Bronchial epithelial cell (primary cell): ENCODE measurements around the gene SLC4A8. TPM values are rescaled to one million over a fixed set of nuclear protein-coding genes. Genes with fewer than 3 reads are reported as not detected.

Experiments used
- DNase-seq: peaks from one replicate; pipeline ENCODE4 v3.0.0-alpha.2; 2010; ENCODE audit warnings: low read depth
- FAIRE-seq: peaks from 2 replicates; lab custom pipeline; 2011; peaks lifted over from hg19 to GRCh38; lab: Jason Lieb, UNC
- H3K27me3 ChIP-seq: 2 replicates; pipeline ENCODE4 v1.5.1; 2011; ENCODE audit warnings: low read length; ENCODE audit not compliant: control insufficient read depth, insufficient read depth
- H3K36me3 ChIP-seq: 2 replicates; pipeline ENCODE4 v1.5.1; 2011; ENCODE audit warnings: low read length; ENCODE audit not compliant: control insufficient read depth, insufficient read depth
- H3K4me3 ChIP-seq: 2 replicates; pipeline ENCODE4 v1.5.1; 2011; ENCODE audit warnings: mild to moderate bottlenecking, low read depth, low read length, control low read depth
- total RNA-seq: library from RNA; depleted of rRNA; stranded (reverse); fragments of >200 nt; gene quantifications from 2 replicates; pipeline ENCODE4 v1.2.1, GENCODE V29; 2014
- TF ChIP-seq, protein P1 (sequence below): IDR thresholded peaks from 2 replicates; pipeline ENCODE4 v1.5.1; 2011; ENCODE audit warnings: mild to moderate bottlenecking, moderate library complexity, low read length, control low read depth, inconsistent platforms; ENCODE audit not compliant: insufficient read depth, severe bottlenecking

The SLC4A8 gene
- total RNA-seq, 1 donor from 2014 or later = 0.26 TPM

DNA sequence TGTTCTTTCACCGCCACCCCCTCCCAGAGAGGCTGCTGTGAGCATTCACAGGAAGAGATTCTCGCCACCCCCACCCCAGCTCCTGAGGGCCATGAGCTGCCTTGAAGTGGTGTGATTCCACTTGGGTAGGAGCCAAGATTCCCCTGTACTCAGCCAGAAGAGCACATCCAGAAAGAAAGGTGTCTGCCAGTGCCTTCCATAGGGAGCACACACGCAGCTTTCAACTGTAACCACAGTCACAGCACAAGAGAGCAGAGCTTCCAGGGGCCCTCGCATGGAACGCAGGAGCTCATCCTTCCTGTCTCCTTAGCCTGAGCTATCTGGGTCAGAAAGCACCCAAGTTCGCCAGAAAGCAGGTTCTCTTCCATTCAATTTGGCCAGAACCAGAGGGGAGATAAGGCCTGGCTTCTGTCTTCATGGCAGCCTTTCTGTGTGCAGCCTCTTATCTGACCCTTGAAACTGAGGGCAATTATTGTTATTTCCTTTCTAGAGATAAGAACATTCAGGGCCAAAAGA, 99.8 kb downstream of the SLC4A8 start:
- no peak for FAIRE-seq

GRCh38 chr12:51525518-51525917, 100.9 kb downstream of the SLC4A8 start:
- TF ChIP-seq, protein P1, sequence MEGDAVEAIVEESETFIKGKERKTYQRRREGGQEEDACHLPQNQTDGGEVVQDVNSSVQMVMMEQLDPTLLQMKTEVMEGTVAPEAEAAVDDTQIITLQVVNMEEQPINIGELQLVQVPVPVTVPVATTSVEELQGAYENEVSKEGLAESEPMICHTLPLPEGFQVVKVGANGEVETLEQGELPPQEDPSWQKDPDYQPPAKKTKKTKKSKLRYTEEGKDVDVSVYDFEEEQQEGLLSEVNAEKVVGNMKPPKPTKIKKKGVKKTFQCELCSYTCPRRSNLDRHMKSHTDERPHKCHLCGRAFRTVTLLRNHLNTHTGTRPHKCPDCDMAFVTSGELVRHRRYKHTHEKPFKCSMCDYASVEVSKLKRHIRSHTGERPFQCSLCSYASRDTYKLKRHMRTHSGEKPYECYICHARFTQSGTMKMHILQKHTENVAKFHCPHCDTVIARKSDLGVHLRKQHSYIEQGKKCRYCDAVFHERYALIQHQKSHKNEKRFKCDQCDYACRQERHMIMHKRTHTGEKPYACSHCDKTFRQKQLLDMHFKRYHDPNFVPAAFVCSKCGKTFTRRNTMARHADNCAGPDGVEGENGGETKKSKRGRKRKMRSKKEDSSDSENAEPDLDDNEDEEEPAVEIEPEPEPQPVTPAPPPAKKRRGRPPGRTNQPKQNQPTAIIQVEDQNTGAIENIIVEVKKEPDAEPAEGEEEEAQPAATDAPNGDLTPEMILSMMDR = no peak
- no peak for DNase-seq
- FAIRE-seq = no peak
- Histone ChIP-seq H3K27me3 (peaks cover 4% of the 10 kb centered on the region), H3K36me3 (no peaks in the 10 kb centered on the region), H3K4me3 (no peak overlapping the region)

More for the DNA sequence above, 99.8 kb downstream of the SLC4A8 start:
- Histone ChIP-seq H3K27me3 (peaks cover 4% of the 10 kb centered on the region), H3K4me3 (no peak overlapping the region), H3K36me3 (no peaks in the 10 kb centered on the region)
- DNase-seq = no peak
- TF ChIP-seq, protein P1 = no peak

DNA sequence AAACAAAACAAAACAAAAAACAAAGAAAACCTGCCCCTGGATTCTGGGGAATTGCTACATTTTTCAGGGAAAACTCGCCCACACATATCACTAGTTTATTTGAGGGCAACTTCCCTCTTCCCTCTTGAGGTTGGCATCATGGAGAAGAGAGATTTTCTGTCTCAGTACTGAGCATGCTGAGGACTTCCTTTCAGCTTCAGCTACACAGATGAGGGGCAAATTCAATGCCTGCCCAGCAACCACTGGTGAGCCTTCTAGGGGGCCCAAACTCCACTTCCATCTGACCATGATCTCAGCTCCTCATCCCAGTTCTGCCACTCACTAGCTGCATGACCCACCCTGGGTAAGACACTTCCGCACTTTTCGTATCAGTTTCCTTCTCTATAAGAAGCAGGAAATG, 103.3 kb downstream of the SLC4A8 start:
- FAIRE-seq (peak; percentile 13), DNase-seq (no peak)
- no peak overlapping the region for H3K4me3 ChIP-seq
- TF ChIP-seq, protein P1 = no peak
- H3K27me3 ChIP-seq = peaks cover 4% of the 10 kb centered on the region
- no peaks in the 10 kb centered on the region for H3K36me3 ChIP-seq

GRCh38 chr12:51528852-51529650, 104.4 kb downstream of the SLC4A8 start:
- Histone ChIP-seq H3K27me3 (peaks cover 4% of the 10 kb centered on the region), H3K4me3 (no peak overlapping the region), H3K36me3 (no peaks in the 10 kb centered on the region)
- FAIRE-seq (no peak), DNase-seq (no peak)
- TF ChIP-seq, protein P1 = no peak

GRCh38 chr12:51529651-51529970, 105.0 kb downstream of the SLC4A8 start:
- Histone ChIP-seq H3K4me3 (no peak overlapping the region), H3K36me3 (no peaks in the 10 kb centered on the region), H3K27me3 (peaks cover 4% of the 10 kb centered on the region)
- TF ChIP-seq, protein P1 = no peak
- FAIRE-seq (no peak), DNase-seq (no peak)

DNA sequence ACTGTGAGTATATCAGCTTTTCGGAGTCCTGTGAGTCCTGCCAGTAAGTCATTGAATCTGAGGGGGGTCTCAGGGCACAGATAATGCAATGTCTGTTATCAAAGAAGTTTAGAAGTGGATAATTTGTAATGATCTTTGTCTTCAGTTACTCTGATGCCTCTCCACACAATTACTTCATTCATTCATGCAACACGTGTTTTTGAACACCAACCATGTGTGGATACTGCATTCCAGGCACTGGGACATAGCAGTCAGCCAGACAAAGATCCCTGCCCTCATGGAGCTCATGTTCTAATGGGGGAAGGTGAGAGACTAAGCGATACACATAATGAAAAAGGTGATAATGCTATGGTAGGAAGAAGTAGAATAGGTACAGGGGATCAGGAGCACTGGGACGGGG, 105.6 kb downstream of the SLC4A8 start:
- H3K4me3 ChIP-seq = no peak overlapping the region
- peaks cover 4% of the 10 kb centered on the region for H3K27me3 ChIP-seq
- TF ChIP-seq, protein P1 = no peak
- no peaks in the 10 kb centered on the region for H3K36me3 ChIP-seq
- no peak for FAIRE-seq
- no peak for DNase-seq
